HL-60 (cell line): ENCODE results near the gene MOB3A.

ENCODE experiments used
- CTCF ChIP-seq: IDR thresholded peaks from one replicate; pipeline ENCODE4 v1.5.1; 2011; ENCODE audit warnings: low read length, control low read depth, inconsistent platforms; ENCODE audit not compliant: insufficient read depth
- GABPA ChIP-seq: IDR thresholded peaks from 2 replicates; pipeline ENCODE4 v1.6.1; 2012; ENCODE audit warnings: low read depth
- POLR2AphosphoS5 ChIP-seq: IDR thresholded peaks from 2 replicates; pipeline ENCODE4 v1.6.1; 2012; ENCODE audit warnings: low read depth
- REST ChIP-seq: IDR thresholded peaks from 2 replicates; pipeline ENCODE4 v1.6.1; 2012; ENCODE audit warnings: low read depth; ENCODE audit not compliant: insufficient replicate concordance
- SPI1 ChIP-seq: IDR thresholded peaks from 2 replicates; pipeline ENCODE4 v1.6.1; 2012; ENCODE audit warnings: low read depth, mild to moderate bottlenecking, borderline replicate concordance

GRCh38 chr19:2122982-2123381 lies 26.9 kb upstream of the MOB3A start:
- TF ChIP-seq CTCF = no peak
- no peak for TF ChIP-seq POLR2AphosphoS5
- no peak for TF ChIP-seq REST
- no peak for TF ChIP-seq GABPA
- TF ChIP-seq SPI1 = no peak
